Astrocyte of the cerebellum (primary cell): ENCODE measurements around the gene BMP8A.

Source experiments
- DNase-seq: peaks from one replicate; pipeline ENCODE4 v3.0.0-alpha.2; 2011; ENCODE audit warnings: low read depth
- H3K4me3 ChIP-seq: 2 replicates; pipeline ENCODE4 v1.5.1; 2011; ENCODE audit warnings: mild to moderate bottlenecking, low read depth, low read length, moderate library complexity
- in situ Hi-C: cut with HindIII; loops from 2 replicates; pipeline ENCODE4 v1.10.0; 2017; ENCODE audit warnings: low sequenced_read_pairs
- TF ChIP-seq, protein P1 (sequence below): IDR thresholded peaks from 2 replicates; pipeline ENCODE4 v1.5.1; 2012; ENCODE audit warnings: low read length, low read depth, moderate library complexity, mild to moderate bottlenecking; ENCODE audit errors: missing control alignments

The BMP8A gene

DNA sequence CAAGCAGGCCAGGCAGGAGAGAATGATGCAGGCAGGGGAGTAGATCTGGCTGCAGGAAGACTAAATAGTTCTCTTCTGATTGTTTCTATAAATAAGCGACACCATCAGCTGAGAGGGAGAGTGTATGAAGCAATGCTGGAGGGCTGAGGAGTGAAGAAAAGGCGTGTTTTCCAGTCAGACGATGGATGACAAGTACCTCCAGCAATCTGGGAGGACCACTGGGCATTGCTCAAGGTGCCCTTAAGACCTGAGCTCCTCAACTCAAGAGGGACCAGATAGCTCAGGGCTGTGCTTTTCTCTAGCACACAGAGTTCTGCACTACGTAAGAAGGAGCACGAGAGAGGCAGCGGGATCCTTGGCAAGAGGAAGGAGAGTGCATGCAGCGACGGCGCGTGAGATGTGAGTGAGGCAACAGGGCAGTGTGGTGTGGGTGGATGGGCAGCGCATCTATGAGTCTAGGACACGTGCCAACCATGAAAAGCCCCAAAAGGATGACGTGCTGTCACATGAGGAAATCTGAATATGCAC is 49.1 kb downstream of the BMP8A start:
- no peak overlapping the region for H3K4me3 ChIP-seq
- TF ChIP-seq, protein P1, sequence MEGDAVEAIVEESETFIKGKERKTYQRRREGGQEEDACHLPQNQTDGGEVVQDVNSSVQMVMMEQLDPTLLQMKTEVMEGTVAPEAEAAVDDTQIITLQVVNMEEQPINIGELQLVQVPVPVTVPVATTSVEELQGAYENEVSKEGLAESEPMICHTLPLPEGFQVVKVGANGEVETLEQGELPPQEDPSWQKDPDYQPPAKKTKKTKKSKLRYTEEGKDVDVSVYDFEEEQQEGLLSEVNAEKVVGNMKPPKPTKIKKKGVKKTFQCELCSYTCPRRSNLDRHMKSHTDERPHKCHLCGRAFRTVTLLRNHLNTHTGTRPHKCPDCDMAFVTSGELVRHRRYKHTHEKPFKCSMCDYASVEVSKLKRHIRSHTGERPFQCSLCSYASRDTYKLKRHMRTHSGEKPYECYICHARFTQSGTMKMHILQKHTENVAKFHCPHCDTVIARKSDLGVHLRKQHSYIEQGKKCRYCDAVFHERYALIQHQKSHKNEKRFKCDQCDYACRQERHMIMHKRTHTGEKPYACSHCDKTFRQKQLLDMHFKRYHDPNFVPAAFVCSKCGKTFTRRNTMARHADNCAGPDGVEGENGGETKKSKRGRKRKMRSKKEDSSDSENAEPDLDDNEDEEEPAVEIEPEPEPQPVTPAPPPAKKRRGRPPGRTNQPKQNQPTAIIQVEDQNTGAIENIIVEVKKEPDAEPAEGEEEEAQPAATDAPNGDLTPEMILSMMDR = no peak
- in situ Hi-C loops = no loop called here
- no peak for DNase-seq

DNA sequence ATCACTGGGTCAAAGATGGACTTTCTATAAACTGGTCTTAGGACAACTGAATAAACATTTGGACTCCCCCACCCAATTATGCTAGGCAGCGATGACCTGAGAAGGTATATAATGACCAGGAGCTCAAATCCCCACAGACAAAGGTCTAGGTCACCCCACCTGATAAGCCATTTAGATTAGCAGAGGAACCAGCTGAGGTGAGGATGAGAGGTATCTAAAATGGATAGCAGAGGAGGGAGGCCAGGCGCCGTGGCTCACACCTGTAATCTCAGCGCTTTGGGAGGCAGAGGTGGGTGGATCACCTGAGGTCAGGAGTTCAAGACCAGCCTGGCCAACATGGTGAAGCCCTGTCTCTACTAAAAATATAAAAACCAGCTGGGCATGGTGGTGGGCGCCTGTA is 51.5 kb downstream of the BMP8A start:
- no peak overlapping the region for H3K4me3 ChIP-seq
- TF ChIP-seq, protein P1 = no peak
- in situ Hi-C loops = no loop called here
- DNase-seq = no peak

DNA sequence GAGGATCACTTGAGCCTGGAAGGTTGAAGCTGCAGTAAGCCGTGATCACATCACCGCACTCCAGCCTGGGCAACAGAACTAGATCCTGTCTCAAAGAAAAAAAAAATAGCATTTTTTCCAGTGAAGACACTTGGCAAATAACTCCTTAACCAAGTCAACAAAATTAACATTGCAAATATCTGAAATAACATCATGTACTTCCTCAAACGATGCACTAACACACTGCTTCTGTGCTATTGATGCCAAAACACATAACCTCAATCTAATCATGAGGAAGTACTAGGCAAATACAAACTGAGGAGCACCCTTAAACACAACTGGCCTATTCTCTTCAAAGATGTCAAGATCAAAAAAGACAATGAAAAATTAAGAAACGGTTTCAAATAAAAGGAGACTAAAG is 52.9 kb downstream of the BMP8A start:
- DNase-seq = no peak
- TF ChIP-seq, protein P1 = no peak
- no peak overlapping the region for H3K4me3 ChIP-seq
- in situ Hi-C loops = no loop called here

DNA sequence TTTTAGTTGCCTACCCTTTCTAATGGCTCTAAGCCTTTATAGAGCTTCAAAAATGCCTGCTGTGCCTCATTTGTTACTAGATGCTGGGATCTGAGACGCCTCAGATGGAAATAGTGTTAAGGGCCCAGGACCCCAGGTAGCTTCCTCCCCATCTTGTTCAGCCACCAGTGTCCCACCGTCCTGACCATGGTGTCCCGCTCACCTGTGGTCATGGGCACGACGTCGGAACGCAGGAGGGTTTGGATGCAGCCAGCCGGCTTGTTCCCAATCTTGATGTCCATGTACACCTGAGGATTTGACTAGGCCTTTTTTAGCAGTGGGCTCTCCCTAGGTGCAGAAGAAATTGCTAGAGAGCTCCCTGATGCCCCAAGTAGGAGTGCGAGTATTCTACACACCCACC is 54.1 kb downstream of the BMP8A start:
- TF ChIP-seq, protein P1 = no peak
- in situ Hi-C loops = no loop called here
- no peak overlapping the region for H3K4me3 ChIP-seq
- DNase-seq = no peak

DNA sequence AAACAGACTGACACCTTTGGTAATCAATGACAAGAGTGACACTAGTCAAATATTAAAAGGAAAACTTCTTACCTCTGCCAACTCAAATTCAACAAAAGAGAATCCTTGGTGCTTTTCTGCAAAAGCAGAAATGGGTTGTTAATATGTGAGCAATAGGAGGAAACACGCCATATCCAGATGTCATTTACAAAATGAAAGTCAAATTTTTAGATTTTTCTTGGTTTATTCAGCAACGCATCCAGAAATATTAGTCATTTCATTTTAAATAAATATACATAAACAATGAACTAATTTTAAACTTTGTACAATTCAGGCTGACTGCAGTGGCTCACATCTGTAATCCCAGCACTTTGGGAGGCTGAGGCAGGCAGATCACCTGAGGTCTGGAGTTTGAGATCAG is 62.8 kb downstream of the BMP8A start:
- in situ Hi-C loops = no loop called here
- DNase-seq = no peak
- no peak overlapping the region for H3K4me3 ChIP-seq
- TF ChIP-seq, protein P1 = no peak

DNA sequence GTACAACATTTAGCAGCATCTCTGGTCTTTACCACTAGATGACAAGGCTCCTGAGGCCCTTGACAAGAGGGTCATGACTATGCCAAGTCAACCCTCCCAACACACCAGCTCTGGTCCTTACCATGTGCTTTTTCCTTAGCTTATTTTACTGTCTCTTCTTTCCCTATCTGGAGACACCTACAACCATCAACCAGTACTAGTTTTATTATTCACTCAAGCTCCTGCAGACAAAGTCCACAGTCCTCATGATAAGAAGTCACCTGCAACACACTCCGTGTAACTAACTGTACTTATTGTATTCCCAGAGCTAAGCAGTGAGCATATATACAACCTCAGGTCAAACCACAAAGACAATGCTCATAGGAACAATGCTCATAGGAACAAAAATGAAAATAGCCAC is 69.8 kb downstream of the BMP8A start:
- H3K4me3 ChIP-seq = no peak overlapping the region
- TF ChIP-seq, protein P1 = no peak
- in situ Hi-C loops = no loop called here
- no peak for DNase-seq

DNA sequence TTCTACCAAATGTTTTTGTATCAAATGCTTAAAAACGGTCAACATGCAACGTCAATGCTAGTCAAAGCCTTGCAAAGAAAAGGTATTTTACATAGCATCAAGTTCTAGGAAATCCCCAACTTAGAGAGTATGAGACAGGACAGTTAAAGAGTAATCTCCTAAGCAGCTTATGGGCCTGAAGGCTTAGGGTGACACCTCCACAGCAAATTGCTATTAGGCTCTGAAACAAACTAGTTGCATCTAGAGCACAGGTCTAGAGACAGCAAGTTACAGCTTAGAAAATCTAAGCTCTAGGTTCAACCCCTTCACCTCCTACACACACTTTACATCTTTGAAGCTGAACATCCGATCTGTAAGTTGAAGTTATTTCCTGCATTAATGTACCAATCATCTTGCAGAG is 71.5 kb downstream of the BMP8A start:
- H3K4me3 ChIP-seq = no peak overlapping the region
- in situ Hi-C loops = no loop called here
- TF ChIP-seq, protein P1 = no peak

More for the DNA sequence above, 71.5 kb downstream of the BMP8A start:
- DNase-seq = no peak
